Right lung (tissue), 5 donors: ENCODE data around the gene SASH1. TPM values are rescaled to one million over a fixed set of nuclear protein-coding genes. Genes with fewer than 3 reads are reported as not detected.
"Not testable (repeated sequence)": the region's sequence is repeated elsewhere in the genome, so short reads cannot be mapped to it uniquely, and the experiment has no call there.

Experiments
- DNase-seq, 2 donors: peaks; one replicate each; pipeline ENCODE4 v3.0.0-alpha.2; 2013
- polyA plus RNA-seq, 5 donors: library from polyadenylated mRNA; unstranded; fragments of 120-200 nt; gene quantifications; one replicate each; pipeline versions ENCODE4 v1.2.1 to v1.2.3, GENCODE V29; 2013; ENCODE audit warnings: inconsistent platforms in 1 of 5, low replicate concordance in 1 of 5; ENCODE audit not compliant: insufficient read length in 5 of 5, insufficient read depth in 1 of 5

The SASH1 gene
- polyA plus RNA-seq, 5 donors: 25.2 to 34.2 (median 31.2) TPM

- DNase-seq: no peak
Observed at GRCh38 chr6:148364056-148364824, 21.6 kb downstream of the SASH1 start.

GRCh38 chr6:148365041-148365440, 22.4 kb downstream of the SASH1 start:
- no peak for DNase-seq

- peak; percentile 51 to 58 for DNase-seq
Observed at GRCh38 chr6:148367411-148368024, 24.9 kb downstream of the SASH1 start.

- no peak for DNase-seq
Observed at GRCh38 chr6:148370176-148370575, 27.5 kb downstream of the SASH1 start.

- no peak for DNase-seq
Observed at GRCh38 chr6:148374040-148374774, 31.6 kb downstream of the SASH1 start.

- no peak for DNase-seq
Observed at GRCh38 chr6:148375401-148375800, 32.8 kb downstream of the SASH1 start.

GRCh38 chr6:148379481-148379880, 36.8 kb downstream of the SASH1 start:
- no peak for DNase-seq

- DNase-seq: no peak
Observed at GRCh38 chr6:148379966-148380713, 37.5 kb downstream of the SASH1 start.

GRCh38 chr6:148382051-148382450, 39.4 kb downstream of the SASH1 start:
- not testable (repeated sequence) for DNase-seq

- DNase-seq: no peak
Observed at GRCh38 chr6:148382861-148383260, 40.2 kb downstream of the SASH1 start.

- no peak for DNase-seq
Observed at GRCh38 chr6:148383658-148384368, 41.2 kb downstream of the SASH1 start.

- no peak for DNase-seq
Observed at GRCh38 chr6:148385379-148385778, 42.7 kb downstream of the SASH1 start.

- DNase-seq: no peak
Observed at GRCh38 chr6:148388521-148388920, 45.9 kb downstream of the SASH1 start.

- DNase-seq: no peak
Observed at GRCh38 chr6:148389086-148389485, 46.4 kb downstream of the SASH1 start.

GRCh38 chr6:148389917-148390316, 47.3 kb downstream of the SASH1 start:
- no peak for DNase-seq

- DNase-seq: not testable (repeated sequence)
Observed at GRCh38 chr6:148392127-148392526, 49.5 kb downstream of the SASH1 start.

GRCh38 chr6:148392671-148393070, 50.0 kb downstream of the SASH1 start:
- DNase-seq: no peak

- no peak for DNase-seq
Observed at GRCh38 chr6:148395583-148396101, 53.0 kb downstream of the SASH1 start.

- DNase-seq: no peak
Observed at GRCh38 chr6:148396411-148396810, 53.8 kb downstream of the SASH1 start.

GRCh38 chr6:148396926-148397325, 54.3 kb downstream of the SASH1 start:
- no peak for DNase-seq

GRCh38 chr6:148398244-148398643, 55.6 kb downstream of the SASH1 start:
- no peak for DNase-seq
